ENCODE data around the gene RAB11FIP3. TPM values are rescaled to one million over a fixed set of nuclear protein-coding genes. Genes with fewer than 3 reads are reported as not detected.

Gene RAB11FIP3
- total RNA-seq, 1 donor, result 14.7 TPM

DNA sequence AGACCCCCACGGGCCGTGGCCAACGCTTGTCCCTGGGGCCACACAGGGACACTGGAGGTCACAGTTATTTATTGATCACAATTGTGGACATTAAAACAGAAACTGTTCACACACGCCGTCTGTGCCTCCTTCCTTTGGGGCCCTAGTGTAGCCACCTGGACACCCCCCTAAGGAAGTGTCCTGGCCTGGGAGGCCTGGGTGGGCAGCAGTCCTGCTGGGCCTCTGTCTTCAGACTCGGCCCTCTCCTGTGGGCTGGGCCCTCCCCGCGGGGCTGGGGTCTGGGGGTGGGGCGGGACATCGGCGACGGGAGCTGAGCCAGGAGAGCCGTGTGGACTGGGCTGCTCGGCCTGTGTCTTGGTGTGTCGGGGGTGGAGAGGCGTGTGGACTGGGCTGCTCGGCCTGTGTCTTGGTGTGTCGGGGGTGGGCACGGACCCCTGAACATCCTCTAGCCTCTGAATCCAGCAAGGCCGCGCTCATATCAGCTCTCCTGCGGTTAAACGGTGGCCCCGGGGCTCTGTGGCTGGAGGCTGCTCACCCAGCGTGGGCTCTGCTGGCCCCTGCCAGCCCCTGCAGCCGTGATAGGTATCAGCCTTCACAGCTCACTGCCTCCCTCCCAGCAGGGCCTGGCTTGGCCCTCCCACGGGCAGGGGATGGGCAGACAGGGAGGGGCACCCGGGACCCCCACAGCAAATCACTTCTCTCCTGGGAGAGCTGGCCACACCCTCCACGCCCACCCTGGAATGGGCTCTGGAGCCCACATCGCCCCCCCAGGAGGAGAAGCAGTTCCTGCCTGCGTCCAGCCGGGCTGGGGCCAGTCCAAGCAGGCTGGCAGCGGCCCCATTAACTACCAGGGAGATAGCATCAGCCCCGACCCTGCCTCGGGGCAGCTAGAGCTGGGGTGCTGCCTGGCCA is 140.2 kb downstream of the RAB11FIP3 start:
- no peak overlapping the region for H3K4me3 ChIP-seq (ENCODE audit: low read depth, low read length)
- no peak for DNase-seq (ENCODE audit: low read depth)
- TF ChIP-seq, protein P1, sequence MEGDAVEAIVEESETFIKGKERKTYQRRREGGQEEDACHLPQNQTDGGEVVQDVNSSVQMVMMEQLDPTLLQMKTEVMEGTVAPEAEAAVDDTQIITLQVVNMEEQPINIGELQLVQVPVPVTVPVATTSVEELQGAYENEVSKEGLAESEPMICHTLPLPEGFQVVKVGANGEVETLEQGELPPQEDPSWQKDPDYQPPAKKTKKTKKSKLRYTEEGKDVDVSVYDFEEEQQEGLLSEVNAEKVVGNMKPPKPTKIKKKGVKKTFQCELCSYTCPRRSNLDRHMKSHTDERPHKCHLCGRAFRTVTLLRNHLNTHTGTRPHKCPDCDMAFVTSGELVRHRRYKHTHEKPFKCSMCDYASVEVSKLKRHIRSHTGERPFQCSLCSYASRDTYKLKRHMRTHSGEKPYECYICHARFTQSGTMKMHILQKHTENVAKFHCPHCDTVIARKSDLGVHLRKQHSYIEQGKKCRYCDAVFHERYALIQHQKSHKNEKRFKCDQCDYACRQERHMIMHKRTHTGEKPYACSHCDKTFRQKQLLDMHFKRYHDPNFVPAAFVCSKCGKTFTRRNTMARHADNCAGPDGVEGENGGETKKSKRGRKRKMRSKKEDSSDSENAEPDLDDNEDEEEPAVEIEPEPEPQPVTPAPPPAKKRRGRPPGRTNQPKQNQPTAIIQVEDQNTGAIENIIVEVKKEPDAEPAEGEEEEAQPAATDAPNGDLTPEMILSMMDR (IDR thresholded peaks at IDR 0.05; ENCODE audit: insufficient read depth, low read length), result no peak

DNA sequence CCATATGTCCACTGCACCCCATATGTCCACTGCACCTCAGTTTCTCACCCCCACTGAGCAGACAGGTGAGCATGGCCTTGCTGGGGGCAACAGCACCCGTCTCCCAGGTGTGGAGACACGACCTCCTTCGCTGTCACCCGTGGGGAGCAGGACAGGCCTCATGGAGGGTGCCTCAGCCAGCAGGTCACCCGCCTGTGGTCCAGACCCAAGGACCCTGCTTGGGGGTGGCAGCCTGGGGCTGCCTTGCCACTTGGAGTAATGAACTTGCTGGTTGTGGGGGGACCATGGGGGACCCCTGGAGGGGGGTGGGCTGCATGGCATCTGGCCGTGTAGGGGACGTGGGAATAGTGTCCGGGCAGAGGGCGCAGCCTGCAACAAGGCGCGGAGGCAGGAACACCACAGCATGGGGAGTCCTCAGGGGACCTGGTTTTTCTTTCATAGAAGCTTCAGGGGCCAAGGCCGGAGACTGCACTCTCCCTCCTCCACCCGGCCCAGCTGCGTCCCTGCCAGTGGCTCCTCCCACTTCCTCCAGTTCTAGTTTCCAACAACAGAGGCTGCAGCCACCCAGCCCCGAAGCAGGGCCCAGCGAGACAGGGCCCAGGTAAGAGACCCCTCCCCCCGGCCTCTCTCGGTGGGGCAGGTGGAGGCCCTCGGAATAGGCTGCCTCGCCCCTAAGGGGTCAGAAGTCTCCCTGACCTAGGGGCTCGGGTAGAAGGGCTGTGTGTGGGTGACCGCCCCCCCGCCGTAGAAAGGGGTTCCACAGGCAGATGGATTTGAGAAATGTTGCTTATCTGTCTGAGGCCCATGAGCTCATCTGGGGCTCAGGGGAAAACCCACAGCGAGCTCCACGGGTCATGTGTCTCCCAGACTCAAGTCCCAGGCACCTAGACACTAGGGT is 141.3 kb downstream of the RAB11FIP3 start, which contains the start of gene NHLRC4:
TSS of gene NHLRC4 (plus strand) at position 531 of the 898 bp plus-strand sequence. CDS start 1,043 bp downstream, outside the sequence.
- TF ChIP-seq, protein P1 (IDR thresholded peaks at IDR 0.05; ENCODE audit: insufficient read depth, low read length), result no peak
- H3K4me3 ChIP-seq (ENCODE audit: low read depth, low read length), result peak within 1 kb of the TSS; percentile 42
- DNase-seq (ENCODE audit: low read depth), result peak; percentile 61

DNA sequence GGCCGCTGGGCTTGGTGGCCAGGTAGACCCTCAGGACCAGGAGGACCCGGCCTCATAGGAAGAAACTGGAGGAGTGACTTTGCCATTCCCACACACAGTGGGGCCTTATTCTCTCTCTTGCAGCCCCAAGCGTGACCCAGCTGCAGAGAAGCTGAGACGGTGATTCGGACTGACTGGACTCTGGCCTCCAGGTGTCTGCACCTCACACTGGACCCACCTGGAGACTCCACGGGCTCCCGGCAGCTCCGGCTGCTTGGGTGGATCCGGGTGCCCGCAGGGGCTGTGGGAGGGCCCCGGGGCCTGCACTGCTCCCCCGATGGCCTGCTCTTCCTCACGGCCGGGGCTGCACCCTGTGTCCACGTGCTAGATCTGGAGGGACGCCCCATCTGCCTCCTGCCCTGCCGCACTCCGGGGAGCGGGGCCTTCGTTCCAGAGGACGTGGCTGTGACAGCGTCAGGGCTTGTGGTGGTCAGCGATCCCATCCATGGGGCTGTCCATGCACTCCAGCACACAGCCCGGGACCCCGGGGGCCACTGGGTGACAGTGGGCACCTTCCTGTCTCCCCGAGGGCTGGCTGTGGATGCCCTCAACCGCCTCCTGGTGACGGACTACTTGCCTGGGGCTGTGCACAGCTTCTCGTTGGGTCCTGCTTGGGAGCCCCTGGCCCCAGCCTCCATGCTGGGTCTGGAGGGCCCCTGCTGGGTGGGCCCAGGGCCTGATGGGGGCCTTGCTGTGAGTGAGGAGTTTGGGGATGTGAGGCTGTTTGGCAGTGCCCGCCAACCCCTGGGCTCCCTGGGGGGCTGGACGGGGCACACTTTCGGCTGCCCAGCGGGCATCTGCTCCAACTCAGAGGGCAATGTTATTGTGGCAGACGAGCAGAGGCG is 142.2 kb downstream of the RAB11FIP3 start:
- DNase-seq (ENCODE audit: low read depth), result no peak
- no peak overlapping the region for H3K4me3 ChIP-seq (ENCODE audit: low read depth, low read length)
- TF ChIP-seq, protein P1 (IDR thresholded peaks at IDR 0.05; ENCODE audit: insufficient read depth, low read length), result no peak

DNA sequence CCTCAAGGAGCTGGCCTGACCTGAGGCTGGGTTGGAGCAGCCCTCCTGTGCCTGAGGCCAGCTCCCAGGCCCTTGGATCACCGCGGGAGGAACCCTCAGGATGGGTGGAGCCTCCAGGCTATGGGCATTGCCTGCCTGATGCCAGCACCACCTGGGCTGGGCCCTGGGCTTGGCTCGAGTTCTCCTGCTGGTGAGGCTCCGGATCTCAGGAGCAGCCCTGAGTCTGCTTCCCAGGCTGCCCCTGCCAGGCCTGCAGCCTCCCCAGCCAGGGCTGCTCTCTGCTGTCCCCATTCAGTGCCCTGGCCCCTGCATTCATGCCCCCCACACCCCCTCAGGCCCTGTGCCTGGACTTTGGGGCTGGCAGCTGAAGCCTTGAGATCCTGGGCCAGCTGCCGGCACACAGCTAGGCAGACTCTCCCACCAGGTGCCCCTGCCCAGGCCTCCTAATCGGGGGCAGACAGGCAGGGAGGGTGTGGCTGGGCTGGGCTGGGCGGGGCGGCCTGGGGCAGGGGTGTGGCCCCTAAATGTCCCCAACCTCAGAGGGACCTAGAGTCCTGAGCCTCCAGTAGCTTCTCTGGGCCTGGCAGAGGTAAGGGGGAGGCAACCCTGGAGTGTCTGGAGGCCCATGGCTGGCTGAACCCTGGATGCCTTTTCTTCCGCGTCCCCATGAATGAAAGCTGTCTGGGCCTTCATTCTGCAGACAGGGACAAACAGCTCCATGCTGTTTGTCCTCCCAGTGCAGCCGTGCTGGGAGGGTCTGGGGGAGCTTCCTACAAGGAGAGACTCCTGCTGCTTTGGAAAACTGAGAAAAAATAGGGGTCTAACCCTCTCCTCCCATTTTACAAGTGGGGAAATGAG is 143.2 kb downstream of the RAB11FIP3 start:
- no peak for DNase-seq (ENCODE audit: low read depth)
- H3K4me3 ChIP-seq (ENCODE audit: low read depth, low read length), result peak overlapping the region; percentile 82
- TF ChIP-seq, protein P1 (IDR thresholded peaks at IDR 0.05; ENCODE audit: insufficient read depth, low read length), result no peak

DNA sequence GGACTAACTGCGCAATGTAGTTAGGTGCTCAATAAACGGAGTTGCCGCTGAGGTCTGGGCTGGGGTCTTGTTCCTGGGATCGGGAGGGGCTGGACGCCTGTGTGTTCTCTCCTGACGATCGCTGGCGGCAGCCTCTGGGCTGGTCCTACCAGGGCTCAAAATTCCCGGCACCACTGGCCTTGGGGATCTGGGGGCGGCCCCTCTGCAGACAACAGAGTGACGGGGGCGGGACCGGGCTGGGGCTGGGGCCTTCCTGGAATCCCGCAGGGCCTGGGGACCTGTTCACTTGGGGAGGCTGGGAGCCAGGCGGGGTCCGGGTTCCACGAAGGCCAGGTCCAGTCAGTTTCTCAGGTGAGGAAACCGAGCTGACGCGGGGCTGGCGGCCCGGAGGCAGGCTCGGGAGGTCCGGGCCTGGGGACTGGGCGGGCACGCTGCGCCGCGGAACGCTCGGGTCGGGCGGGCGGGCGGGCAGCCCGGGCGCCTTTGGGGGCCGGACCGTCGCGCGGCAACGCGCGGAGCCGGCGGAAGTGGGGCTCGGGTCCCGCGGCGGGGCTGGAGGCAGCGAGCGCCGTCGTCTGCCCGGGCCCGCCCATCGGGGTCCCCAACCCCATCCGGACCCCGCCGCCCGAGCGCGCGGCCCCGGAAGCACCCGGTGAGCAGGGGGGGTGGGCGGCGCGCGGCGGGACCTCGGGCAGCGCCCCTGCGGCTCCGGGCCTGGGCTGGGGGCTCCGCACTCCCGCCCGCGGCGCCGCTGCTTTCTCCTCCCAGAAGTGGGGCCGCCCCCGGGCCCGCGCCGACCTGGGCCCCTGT is 144.2 kb downstream of the RAB11FIP3 start, which contains the start of gene PIGQ:
TSS of gene PIGQ (plus strand) at position 524 of the 810 bp plus-strand sequence. CDS start 4,107 bp downstream, outside the sequence.
- peak; percentile 57 for DNase-seq (ENCODE audit: low read depth)
- H3K4me3 ChIP-seq (ENCODE audit: low read depth, low read length), result peak within 1 kb of the TSS; percentile 82
- TF ChIP-seq, protein P1 (IDR thresholded peaks at IDR 0.05; ENCODE audit: insufficient read depth, low read length), result no peak

Data from fibroblast of the aortic adventitia (primary cell).